Measurements from ENCODE around the gene GPR32.

- TF ChIP-seq CTCF (IDR thresholded peaks at IDR 0.05) (no peak), ZFX (IDR thresholded peaks at IDR 0.05; ENCODE audit: borderline replicate concordance) (no peak)
Measured at GRCh38 chr19:50729894-50730293, 40.4 kb upstream of the GPR32 start.
